ENCODE results near the gene RAB24.

GRCh38 chr5:177301503-177302165 is 1.9 kb downstream of the RAB24 start:
- TF ChIP-seq POU6F1 (CRISPR knock-in tag; IDR thresholded peaks at IDR 0.05; ENCODE audit: borderline replicate concordance, low read depth), result no peak
- TF ChIP-seq ZFP3 (CRISPR knock-in tag; IDR thresholded peaks at IDR 0.05), result no peak
- TF ChIP-seq PATZ1 (CRISPR knock-in tag; IDR thresholded peaks at IDR 0.05; ENCODE audit: borderline replicate concordance), result no peak
- no peak for TF ChIP-seq ZNF70 (CRISPR knock-in tag; IDR thresholded peaks at IDR 0.05)
- no peak for TF ChIP-seq TSHZ2 (CRISPR knock-in tag; IDR thresholded peaks at IDR 0.05)
- TF ChIP-seq SNAI2 (CRISPR knock-in tag; IDR thresholded peaks at IDR 0.05), result no peak
- TF ChIP-seq RARB (CRISPR knock-in tag; IDR thresholded peaks at IDR 0.05), result no peak
- no peak for TF ChIP-seq GLIS3 (CRISPR knock-in tag; IDR thresholded peaks at IDR 0.05)

Measured in SK-N-SH treated with all-trans-retinoic acid at 6 μM for 48 hours (cell line).